IPS-18c (cell line): ENCODE data around the gene LTBP3.

ENCODE experiments used
- H3K4me3 ChIP-seq: 2 replicates; pipeline ENCODE4 v1.7.0; 2013; ENCODE audit warnings: low read depth, mild to moderate bottlenecking, low read length, moderate library complexity; ENCODE audit not compliant: insufficient read depth
- H3K9me3 ChIP-seq: one replicate; pipeline ENCODE4 v1.6.1; 2013; ENCODE audit warnings: mild to moderate bottlenecking, low read length, moderate library complexity; ENCODE audit not compliant: control insufficient read depth, insufficient read depth

The LTBP3 gene

GRCh38 chr11:65506772-65507505 is 51.2 kb downstream of the LTBP3 start:
- no peaks in the 10 kb centered on the region for H3K9me3 ChIP-seq
- peak overlapping the region; percentile 11; the same call in 1 of the 2 replicates for H3K4me3 ChIP-seq

- Histone ChIP-seq H3K4me3 (peak overlapping the region; percentile 95; the same call in 1 of the 2 replicates), H3K9me3 (no peaks in the 10 kb centered on the region)
These were observed 51.8 kb downstream of the LTBP3 start for GRCh38 chr11:65506290-65506771.

- peak overlapping the region; percentile 95; the same call in 1 of the 2 replicates for H3K4me3 ChIP-seq
These were observed 52.5 kb downstream of the LTBP3 start for GRCh38 chr11:65505466-65506289.

GRCh38 chr11:65504674-65505465 is 53.3 kb downstream of the LTBP3 start:
- H3K4me3 ChIP-seq, result peak overlapping the region; percentile 95; the same call in 1 of the 2 replicates

More at GRCh38 chr11:65505466-65506289, 52.5 kb downstream of the LTBP3 start:
- H3K9me3 ChIP-seq, result no peaks in the 10 kb centered on the region

GRCh38 chr11:65503949-65504673 is 54.0 kb downstream of the LTBP3 start:
- Histone ChIP-seq H3K9me3 (no peaks in the 10 kb centered on the region), H3K4me3 (peak overlapping the region; percentile 95)

More at GRCh38 chr11:65504674-65505465, 53.3 kb downstream of the LTBP3 start:
- H3K9me3 ChIP-seq, result no peaks in the 10 kb centered on the region

- H3K4me3 ChIP-seq, result peak overlapping the region; percentile 95
These were observed 54.7 kb downstream of the LTBP3 start for GRCh38 chr11:65503368-65503948.

GRCh38 chr11:65502555-65503367 is 55.4 kb downstream of the LTBP3 start:
- Histone ChIP-seq H3K9me3 (no peaks in the 10 kb centered on the region), H3K4me3 (peak overlapping the region; percentile 95)

More at GRCh38 chr11:65503368-65503948, 54.7 kb downstream of the LTBP3 start:
- H3K9me3 ChIP-seq, result no peaks in the 10 kb centered on the region

- H3K9me3 ChIP-seq, result no peaks in the 10 kb centered on the region
- H3K4me3 ChIP-seq, result peak overlapping the region; percentile 95
These were observed 55.9 kb downstream of the LTBP3 start for GRCh38 chr11:65502274-65502554.

- Histone ChIP-seq H3K4me3 (peak overlapping the region; percentile 95), H3K9me3 (no peaks in the 10 kb centered on the region)
These were observed 56.5 kb downstream of the LTBP3 start for GRCh38 chr11:65501472-65502273.

GRCh38 chr11:65501186-65501471 is 57.0 kb downstream of the LTBP3 start:
- no peaks in the 10 kb centered on the region for H3K9me3 ChIP-seq

GRCh38 chr11:65500387-65501185 is 57.6 kb downstream of the LTBP3 start:
- Histone ChIP-seq H3K9me3 (no peaks in the 10 kb centered on the region), H3K4me3 (peak overlapping the region; percentile 95)

More at GRCh38 chr11:65501186-65501471, 57.0 kb downstream of the LTBP3 start:
- H3K4me3 ChIP-seq, result peak overlapping the region; percentile 95

GRCh38 chr11:65499713-65500386 is 58.3 kb downstream of the LTBP3 start:
- H3K9me3 ChIP-seq, result no peaks in the 10 kb centered on the region
- H3K4me3 ChIP-seq, result peak overlapping the region; percentile 95

- H3K9me3 ChIP-seq, result no peaks in the 10 kb centered on the region
- H3K4me3 ChIP-seq, result peak within 1 kb of the TSS; percentile 95
These were observed 59.0 kb downstream of the LTBP3 start, which contains the start of gene MALAT1 for GRCh38 chr11:65498977-65499712. TSS of gene MALAT1 (plus strand) at chr11:65499045.
